HFFc6 (cell line): ENCODE measurements around the gene ADGRD2. TPM values are rescaled to one million over a fixed set of nuclear protein-coding genes. Genes with fewer than 3 reads are reported as not detected.

Source experiments
- DNase-seq: peaks from one replicate; pipeline ENCODE4 v3.0.0-alpha.2; 2018
- H3K27ac Mint-ChIP-seq: 2 replicates; pipeline ENCODE4 v1.8.0; 2020; ENCODE audit warnings: mild to moderate bottlenecking, mixed read lengths
- H3K27me3 Mint-ChIP-seq: 2 replicates; pipeline ENCODE4 v1.8.0; 2021; ENCODE audit warnings: mild to moderate bottlenecking, moderate library complexity, mixed read lengths; ENCODE audit not compliant: insufficient read depth
- H3K36me3 Mint-ChIP-seq: 2 replicates; pipeline ENCODE4 v1.8.0; 2021; ENCODE audit warnings: low read depth, mixed read lengths
- H3K4me1 Mint-ChIP-seq: 2 replicates; pipeline ENCODE4 v1.8.0; 2020; ENCODE audit warnings: low read depth, mixed read lengths
- H3K4me3 Mint-ChIP-seq: 2 replicates; pipeline ENCODE4 v1.8.0; 2020; ENCODE audit warnings: mild to moderate bottlenecking, moderate library complexity, mixed read lengths
- H3K9me3 Mint-ChIP-seq: 2 replicates; pipeline ENCODE4 v1.8.0; 2020; ENCODE audit warnings: mild to moderate bottlenecking, mixed read lengths
- CTCF ChIP-seq: fragments of 200-600 bp; sonication (generic); IDR thresholded peaks from 2 replicates; pipeline ENCODE4 v1.5.0; 2021; ENCODE audit warnings: antibody characterized with exemption, mild to moderate bottlenecking
- total RNA-seq, 6 experiments: library from RNA; stranded (reverse); fragmentation: NEBNext Ultra II Directional; extraction: Animal tissue kit (Norgen Biotek cat#: 25700); gene quantifications; 2 replicates in 1 of 6; 3 replicates in 5 of 6; pipeline ENCODE4 v1.2.3, GENCODE V29; 2021

Gene ADGRD2
- total RNA-seq, 6 experiments from 2014 or later, result not detected

- Mint-ChIP-seq H3K36me3 (no peaks in the 10 kb centered on the region), H3K4me3 (no peak overlapping the region), H3K27ac (no peak overlapping the region), H3K4me1 (no peaks in the 10 kb centered on the region), H3K27me3 (peaks cover 20% of the 10 kb centered on the region), H3K9me3 (no peaks in the 10 kb centered on the region)
- TF ChIP-seq CTCF, result no peak
- DNase-seq, result no peak
Measured at GRCh38 chr9:124449381-124450151, 685 bp upstream of the ADGRD2 start.

- H3K4me3 Mint-ChIP-seq, result no peak overlapping the region
- no peaks in the 10 kb centered on the region for H3K36me3 Mint-ChIP-seq
- no peaks in the 10 kb centered on the region for H3K4me1 Mint-ChIP-seq
- TF ChIP-seq CTCF, result no peak
- H3K27ac Mint-ChIP-seq, result no peak overlapping the region
- no peaks in the 10 kb centered on the region for H3K9me3 Mint-ChIP-seq
- peaks cover 19% of the 10 kb centered on the region for H3K27me3 Mint-ChIP-seq
- no peak for DNase-seq
Measured at GRCh38 chr9:124450931-124451661, 845 bp downstream of the ADGRD2 start.

- Mint-ChIP-seq H3K36me3 (no peaks in the 10 kb centered on the region), H3K9me3 (no peaks in the 10 kb centered on the region), H3K27ac (no peak overlapping the region), H3K27me3 (peaks cover 18% of the 10 kb centered on the region), H3K4me3 (no peak overlapping the region), H3K4me1 (no peaks in the 10 kb centered on the region)
- no peak for DNase-seq
- TF ChIP-seq CTCF, result no peak
Measured at GRCh38 chr9:124452326-124452725, 2.1 kb downstream of the ADGRD2 start.

- Mint-ChIP-seq H3K36me3 (no peaks in the 10 kb centered on the region), H3K9me3 (no peaks in the 10 kb centered on the region), H3K27ac (no peak overlapping the region), H3K27me3 (peaks cover 16% of the 10 kb centered on the region), H3K4me3 (no peak overlapping the region), H3K4me1 (no peaks in the 10 kb centered on the region)
- TF ChIP-seq CTCF, result no peak
- DNase-seq, result no peak
Measured at GRCh38 chr9:124452841-124453585, 2.8 kb downstream of the ADGRD2 start.

- DNase-seq, result no peak
- H3K36me3 Mint-ChIP-seq, result no peaks in the 10 kb centered on the region
- H3K4me3 Mint-ChIP-seq, result no peak overlapping the region
- H3K27ac Mint-ChIP-seq, result no peak overlapping the region
- no peaks in the 10 kb centered on the region for H3K9me3 Mint-ChIP-seq
- no peaks in the 10 kb centered on the region for H3K4me1 Mint-ChIP-seq
- H3K27me3 Mint-ChIP-seq, result peaks cover 16% of the 10 kb centered on the region
- TF ChIP-seq CTCF, result no peak
Measured at GRCh38 chr9:124453586-124454191, 3.4 kb downstream of the ADGRD2 start.
